Mesendoderm (in vitro differentiated cells): ENCODE data around the gene MIOX.
"Not testable (repeated sequence)": the region's sequence is repeated elsewhere in the genome, so short reads cannot be mapped to it uniquely, and the experiment has no call there.

Source experiments
- DNase-seq: peaks from one replicate; pipeline ENCODE4 v3.0.0; 2013
- H2AK5ac ChIP-seq: 2 replicates; pipeline ENCODE4 v1.6.1; 2013; ENCODE audit warnings: low read length, inconsistent platforms
- H2BK120ac ChIP-seq: 2 replicates; pipeline ENCODE4 v1.6.1; 2013; ENCODE audit warnings: low read depth, mild to moderate bottlenecking, low read length, moderate library complexity, mixed read lengths
- H2BK15ac ChIP-seq: replicated peaks from 2 replicates; pipeline ENCODE4 v1.6.1; 2013; ENCODE audit warnings: low read depth, mild to moderate bottlenecking, moderate library complexity
- H2BK5ac ChIP-seq: 2 replicates; pipeline ENCODE4 v1.6.1; 2013; ENCODE audit warnings: low read length, inconsistent platforms
- H3K18ac ChIP-seq: 2 replicates; pipeline ENCODE4 v1.6.1; 2013; ENCODE audit warnings: mild to moderate bottlenecking, low read length, mixed read lengths
- H3K23ac ChIP-seq: one replicate; pipeline ENCODE4 v1.6.1; 2013; ENCODE audit warnings: low read length
- H3K27ac ChIP-seq: 2 replicates; pipeline ENCODE4 v1.5.1; 2013; ENCODE audit warnings: low read depth, mild to moderate bottlenecking, inconsistent platforms, low read length, moderate library complexity
- H3K27me3 ChIP-seq: 2 replicates; pipeline ENCODE4 v1.6.1; 2013; ENCODE audit warnings: low read length, control low read depth, mild to moderate bottlenecking, inconsistent platforms; ENCODE audit not compliant: insufficient read depth, poor library complexity
- H3K36me3 ChIP-seq: 2 replicates; pipeline ENCODE4 v1.6.1; 2013; ENCODE audit warnings: low read length, inconsistent platforms; ENCODE audit not compliant: control insufficient read depth, insufficient read depth
- H3K4ac ChIP-seq: one replicate; pipeline ENCODE4 v1.6.1; 2013; ENCODE audit warnings: low read depth, mild to moderate bottlenecking, low read length, moderate library complexity
- H3K4me1 ChIP-seq: 2 replicates; pipeline ENCODE4 v1.6.1; 2013; ENCODE audit warnings: low read depth, low read length, inconsistent platforms; ENCODE audit not compliant: control insufficient read depth
- H3K4me2 ChIP-seq: 2 replicates; pipeline ENCODE4 v1.6.1; 2013; ENCODE audit warnings: low read length
- H3K4me3 ChIP-seq: 2 replicates; pipeline ENCODE4 v1.5.1; 2013; ENCODE audit warnings: mild to moderate bottlenecking, low read length
- H3K56ac ChIP-seq: one replicate; pipeline ENCODE4 v1.6.1; 2013; ENCODE audit warnings: low read length
- H3K79me1 ChIP-seq: 2 replicates; pipeline ENCODE4 v1.6.1; 2013; ENCODE audit warnings: low read length, inconsistent platforms
- H3K79me2 ChIP-seq: 2 replicates; pipeline ENCODE4 v1.6.1; 2013; ENCODE audit warnings: mild to moderate bottlenecking, low read length; ENCODE audit not compliant: control insufficient read depth, insufficient read depth
- H3K9ac ChIP-seq: 2 replicates; pipeline ENCODE4 v1.6.1; 2013; ENCODE audit warnings: low read length, inconsistent platforms
- H4K5ac ChIP-seq: one replicate; pipeline ENCODE4 v1.6.1; 2013; ENCODE audit warnings: low read length
- H4K8ac ChIP-seq: one replicate; pipeline ENCODE4 v1.6.1; 2013; ENCODE audit warnings: low read depth, mild to moderate bottlenecking, control low read depth, low read length, moderate library complexity
- WGBS: extraction: QIAGEN DNeasy Blood & Tissue Kit; methylation state at CpG from one replicate; pipeline ENCODE4 v1.1.7; 2013; ENCODE audit warnings: low lambda C conversion rate, missing lambda C conversion rate; ENCODE audit not compliant: insufficient coverage; ENCODE audit errors: extremely low coverage; 5-methylcytosine and 5-hydroxymethylcytosine counted together

The MIOX gene

DNA sequence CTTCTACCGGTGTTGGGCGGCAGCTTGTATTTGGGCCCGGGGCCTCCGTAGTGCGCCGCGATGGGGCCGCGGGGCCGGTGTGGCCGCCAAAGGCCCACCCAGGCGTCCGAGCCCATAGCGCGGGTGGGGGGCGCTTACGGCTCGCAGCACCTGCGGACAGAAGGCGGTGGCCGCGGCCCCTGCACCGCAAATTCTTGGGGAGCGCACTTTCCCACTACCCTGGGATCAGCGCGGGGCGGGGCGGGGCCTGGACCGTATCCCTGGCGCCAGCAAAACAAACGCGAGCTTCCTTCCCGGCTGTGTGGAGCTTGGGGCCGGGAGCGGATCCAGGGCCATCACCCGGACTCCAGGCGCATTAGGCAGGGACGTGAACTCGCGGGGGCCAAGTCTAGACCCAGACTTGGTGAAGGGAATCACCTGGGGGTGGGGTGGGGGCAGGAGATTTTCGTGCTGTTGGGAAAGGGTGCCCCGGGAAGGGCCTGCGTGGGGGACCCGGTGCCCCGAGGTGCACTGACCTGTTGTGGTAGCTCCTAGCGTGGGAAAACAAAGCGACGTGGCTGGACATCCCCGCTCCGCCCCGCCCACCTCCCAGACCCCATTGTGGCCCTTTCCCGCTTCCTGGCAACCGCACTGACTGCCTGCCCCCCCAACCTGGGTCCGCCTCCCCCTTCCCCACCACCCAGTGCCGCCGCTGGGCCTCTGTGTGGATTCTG, 45.5 kb downstream of the MIOX start:
- WGBS: no CpG with 5 or more reads among the region's 56 CpGs
- H3K27me3 ChIP-seq: peaks cover 23% of the 10 kb centered on the region
- H3K4me3 ChIP-seq: no peak overlapping the region

DNA sequence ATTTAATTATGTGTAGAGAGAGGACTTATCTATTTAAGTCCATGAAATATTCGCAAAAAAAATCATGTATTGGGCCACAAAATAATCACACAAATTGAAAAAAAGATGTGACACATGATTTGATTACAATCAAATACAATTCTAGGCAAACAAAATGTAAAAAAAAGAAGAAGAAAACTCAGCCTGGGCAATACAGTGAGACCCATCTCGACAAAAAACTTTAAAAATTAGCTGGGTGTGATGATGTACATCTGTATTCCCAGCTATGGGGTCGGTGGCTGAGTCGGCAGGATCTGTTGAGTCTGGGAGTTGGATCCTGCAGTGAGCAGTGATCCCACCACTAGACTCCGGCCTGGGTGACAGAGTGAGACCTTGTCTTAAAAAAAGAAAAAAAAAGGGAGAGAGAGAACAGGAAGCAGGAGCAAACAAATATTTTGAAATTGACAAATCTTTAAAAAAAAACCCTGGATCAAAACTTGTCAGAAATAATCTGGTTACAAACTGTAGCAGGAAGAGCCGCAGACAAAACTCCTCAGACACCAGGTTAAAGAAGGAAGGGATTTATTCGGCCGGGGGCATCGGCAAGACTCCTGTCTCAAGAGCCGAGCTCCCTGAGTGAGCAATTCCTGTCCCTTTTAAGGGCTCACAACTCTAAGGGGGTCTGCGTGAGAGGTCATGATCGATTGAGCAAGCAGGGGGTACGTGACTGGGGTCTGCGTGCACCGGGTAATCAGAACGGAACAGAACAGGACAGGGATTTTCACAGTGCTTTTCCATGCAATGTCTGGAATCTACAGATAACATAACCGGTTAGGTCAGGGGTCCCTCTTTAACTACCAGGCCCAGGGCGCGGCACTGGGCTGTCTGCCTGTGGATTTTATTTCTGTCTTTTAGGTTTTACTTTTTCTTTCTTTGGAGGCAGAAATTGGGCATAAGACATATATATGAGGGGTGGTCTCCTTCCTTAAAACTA, 46.5 kb downstream of the MIOX start:
- no peak for DNase-seq
- Histone ChIP-seq H4K5ac (no peak overlapping the region), H3K23ac (no peak overlapping the region), H3K4ac (no peak overlapping the region), H3K4me2 (no peak overlapping the region), H3K4me1 (peaks cover 3% of the 10 kb centered on the region), H3K27me3 (peaks cover 23% of the 10 kb centered on the region), H2AK5ac (no peak overlapping the region), H3K36me3 (no peaks in the 10 kb centered on the region), H2BK120ac (no peak overlapping the region), H3K4me3 (no peak overlapping the region), H4K8ac (no peak overlapping the region), H3K9ac (no peak overlapping the region), H3K56ac (no peak overlapping the region), H2BK5ac (no peak overlapping the region), H3K18ac (no peak overlapping the region), H3K27ac (no peak overlapping the region), H2BK15ac (no peak overlapping the region), H3K79me2 (no peaks in the 10 kb centered on the region), H3K79me1 (no peaks in the 10 kb centered on the region)
- WGBS: no CpG with 5 or more reads among the region's 19 CpGs

More for the DNA sequence above, 45.5 kb downstream of the MIOX start:
- Histone ChIP-seq H4K5ac (no peak overlapping the region), H4K8ac (no peak overlapping the region), H3K36me3 (no peaks in the 10 kb centered on the region), H3K4ac (no peak overlapping the region), H2BK5ac (no peak overlapping the region), H3K4me1 (peaks cover 3% of the 10 kb centered on the region), H3K56ac (peak overlapping the region; percentile 42), H3K23ac (no peak overlapping the region), H3K79me1 (no peaks in the 10 kb centered on the region), H3K18ac (no peak overlapping the region), H3K79me2 (no peaks in the 10 kb centered on the region), H2BK15ac (no peak overlapping the region), H2BK120ac (no peak overlapping the region), H3K27ac (no peak overlapping the region), H3K4me2 (peak overlapping the region; percentile 46), H3K9ac (peak overlapping the region; percentile 50), H2AK5ac (no peak overlapping the region)
- DNase-seq: peak; percentile 56

GRCh38 chr22:50533856-50534711, 47.4 kb downstream of the MIOX start:
- not testable (repeated sequence) for H3K23ac ChIP-seq, H2AK5ac ChIP-seq, H2BK120ac ChIP-seq, H3K4ac ChIP-seq, H3K4me3 ChIP-seq, H2BK5ac ChIP-seq, H3K4me1 ChIP-seq, H3K79me1 ChIP-seq, H3K9ac ChIP-seq, H3K56ac ChIP-seq, H3K79me2 ChIP-seq, H3K36me3 ChIP-seq, H4K8ac ChIP-seq, H3K27ac ChIP-seq, H4K5ac ChIP-seq, DNase-seq, H3K4me2 ChIP-seq, H2BK15ac ChIP-seq, H3K18ac ChIP-seq
- H3K27me3 ChIP-seq: peaks cover 19% of the 10 kb centered on the region
- no CpG with 5 or more reads among the region's 21 CpGs for WGBS

DNA sequence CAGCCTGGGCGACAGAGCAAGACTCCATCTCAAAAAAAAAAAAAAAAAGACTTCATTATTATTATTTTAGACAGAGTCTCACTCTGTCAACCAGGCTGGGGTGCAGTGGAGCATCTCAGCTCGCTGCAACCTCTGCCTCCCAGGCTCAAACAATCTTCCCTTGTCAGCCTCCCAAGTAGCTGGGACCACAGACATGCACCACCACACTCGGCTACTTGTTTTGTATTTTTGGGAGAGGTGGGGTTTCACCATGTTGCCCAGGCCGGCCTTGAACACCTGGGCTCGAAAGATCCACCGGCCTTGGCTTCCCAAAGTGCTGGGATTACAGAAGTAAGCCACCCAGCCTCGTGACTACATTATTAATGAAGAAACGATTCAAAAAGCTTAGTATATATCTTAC, 48.5 kb downstream of the MIOX start:
- no peak overlapping the region for H3K23ac ChIP-seq
- no CpG with 5 or more reads among the region's 8 CpGs for WGBS
- H2AK5ac ChIP-seq: no peak overlapping the region
- H3K4ac ChIP-seq: no peak overlapping the region
- H3K9ac ChIP-seq: no peak overlapping the region
- no peak overlapping the region for H3K56ac ChIP-seq
- no peaks in the 10 kb centered on the region for H3K79me2 ChIP-seq
- H2BK15ac ChIP-seq: no peak overlapping the region
- no peak overlapping the region for H3K4me3 ChIP-seq
- no peaks in the 10 kb centered on the region for H3K79me1 ChIP-seq
- DNase-seq: no peak
- H2BK5ac ChIP-seq: no peak overlapping the region
- H4K8ac ChIP-seq: no peak overlapping the region
- H4K5ac ChIP-seq: no peak overlapping the region
- no peak overlapping the region for H3K27ac ChIP-seq
- no peak overlapping the region for H3K18ac ChIP-seq
- peaks cover 11% of the 10 kb centered on the region for H3K27me3 ChIP-seq
- peaks cover 3% of the 10 kb centered on the region for H3K4me1 ChIP-seq
- H2BK120ac ChIP-seq: no peak overlapping the region
- H3K4me2 ChIP-seq: no peak overlapping the region
- H3K36me3 ChIP-seq: no peaks in the 10 kb centered on the region

- no peak overlapping the region for H2BK5ac ChIP-seq
- no peak overlapping the region for H2BK15ac ChIP-seq
- H3K18ac ChIP-seq: no peak overlapping the region
- no peak overlapping the region for H2AK5ac ChIP-seq
- no peaks in the 10 kb centered on the region for H3K36me3 ChIP-seq
- no peaks in the 10 kb centered on the region for H3K79me2 ChIP-seq
- H3K27me3 ChIP-seq: peaks cover 5% of the 10 kb centered on the region
- peaks cover under 1% of the 10 kb centered on the region for H3K4me1 ChIP-seq
- no peaks in the 10 kb centered on the region for H3K79me1 ChIP-seq
- no peak overlapping the region for H2BK120ac ChIP-seq
- DNase-seq: no peak
- no peak overlapping the region for H3K4me3 ChIP-seq
- no peak overlapping the region for H3K56ac ChIP-seq
- no peak overlapping the region for H3K4ac ChIP-seq
- no peak overlapping the region for H3K27ac ChIP-seq
- H4K5ac ChIP-seq: no peak overlapping the region
- H3K9ac ChIP-seq: no peak overlapping the region
- no peak overlapping the region for H3K4me2 ChIP-seq
- no CpG with 5 or more reads among the region's 3 CpGs for WGBS
- no peak overlapping the region for H3K23ac ChIP-seq
- H4K8ac ChIP-seq: no peak overlapping the region
Observed at GRCh38 chr22:50536226-50536625, 49.6 kb downstream of the MIOX start.
